ENCODE results near the gene ANKFN1. TPM values are rescaled to one million over a fixed set of nuclear protein-coding genes. Genes with fewer than 3 reads are reported as not detected.

Gene ANKFN1
- total and polyA plus RNA-seq, 7 donors: 0.12 to 0.55 (median 0.26) TPM; not detected in 3

DNA sequence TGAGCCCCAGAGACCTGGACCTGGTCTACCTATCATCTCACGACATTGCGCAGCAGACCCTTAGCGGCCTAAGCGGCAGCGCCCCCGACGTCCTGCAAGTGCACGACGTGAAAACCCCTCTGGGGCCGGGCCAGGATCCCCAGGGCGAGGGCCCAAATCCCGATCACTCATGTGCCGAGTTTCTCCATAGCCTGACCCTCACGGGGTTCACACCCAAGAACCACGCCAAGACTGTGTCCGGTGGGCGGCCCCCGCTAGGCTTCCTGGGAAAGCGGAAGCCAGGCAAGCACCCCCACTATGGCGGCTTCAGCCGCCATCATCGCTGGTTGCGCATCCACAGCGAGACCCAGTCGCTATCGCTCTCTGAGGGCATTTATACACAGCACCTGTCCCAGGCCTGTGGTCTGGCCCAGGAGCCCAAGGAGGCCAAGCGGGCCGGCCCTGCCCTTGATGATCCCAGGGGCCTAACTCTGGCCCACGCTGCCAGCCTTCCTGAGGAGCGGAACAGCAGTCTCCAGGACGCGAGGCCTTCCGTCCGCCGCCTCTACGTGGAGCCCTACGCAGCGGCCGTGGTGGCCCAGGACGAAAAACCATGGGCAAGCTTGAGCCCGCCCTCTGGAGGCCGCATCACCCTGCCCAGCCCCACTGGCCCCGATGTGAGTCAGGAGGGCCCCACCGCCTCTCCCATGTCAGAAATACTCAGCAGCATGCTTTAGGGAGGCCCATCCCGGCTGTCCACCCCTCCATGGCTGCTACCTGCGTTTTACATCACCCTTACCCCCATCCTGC, 357.5 kb downstream of the ANKFN1 start:
- Histone ChIP-seq H3K36me3 (no peaks in the 10 kb centered on the region), H3K4me3 (no peak overlapping the region), H3K27me3 (no peaks in the 10 kb centered on the region), H3K4me1 (no peaks in the 10 kb centered on the region), H3K9me3 (no peaks in the 10 kb centered on the region), H3K27ac (no peak overlapping the region)
- TF ChIP-seq EP300 (IDR thresholded peaks at IDR 0.05): no peak
- TF ChIP-seq, protein P1, sequence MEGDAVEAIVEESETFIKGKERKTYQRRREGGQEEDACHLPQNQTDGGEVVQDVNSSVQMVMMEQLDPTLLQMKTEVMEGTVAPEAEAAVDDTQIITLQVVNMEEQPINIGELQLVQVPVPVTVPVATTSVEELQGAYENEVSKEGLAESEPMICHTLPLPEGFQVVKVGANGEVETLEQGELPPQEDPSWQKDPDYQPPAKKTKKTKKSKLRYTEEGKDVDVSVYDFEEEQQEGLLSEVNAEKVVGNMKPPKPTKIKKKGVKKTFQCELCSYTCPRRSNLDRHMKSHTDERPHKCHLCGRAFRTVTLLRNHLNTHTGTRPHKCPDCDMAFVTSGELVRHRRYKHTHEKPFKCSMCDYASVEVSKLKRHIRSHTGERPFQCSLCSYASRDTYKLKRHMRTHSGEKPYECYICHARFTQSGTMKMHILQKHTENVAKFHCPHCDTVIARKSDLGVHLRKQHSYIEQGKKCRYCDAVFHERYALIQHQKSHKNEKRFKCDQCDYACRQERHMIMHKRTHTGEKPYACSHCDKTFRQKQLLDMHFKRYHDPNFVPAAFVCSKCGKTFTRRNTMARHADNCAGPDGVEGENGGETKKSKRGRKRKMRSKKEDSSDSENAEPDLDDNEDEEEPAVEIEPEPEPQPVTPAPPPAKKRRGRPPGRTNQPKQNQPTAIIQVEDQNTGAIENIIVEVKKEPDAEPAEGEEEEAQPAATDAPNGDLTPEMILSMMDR (IDR thresholded peaks at IDR 0.05): no peak
- TF ChIP-seq POLR2A (IDR thresholded peaks at IDR 0.05): no peak
- TF ChIP-seq POLR2AphosphoS5 (IDR thresholded peaks at IDR 0.05): no peak
- 95 to 96% methylated on average over 46 of the region's 46 CpGs for WGBS, 2 donors
- no peak for DNase-seq
- intact Hi-C loops (cut with DNase I): no loop called here

DNA sequence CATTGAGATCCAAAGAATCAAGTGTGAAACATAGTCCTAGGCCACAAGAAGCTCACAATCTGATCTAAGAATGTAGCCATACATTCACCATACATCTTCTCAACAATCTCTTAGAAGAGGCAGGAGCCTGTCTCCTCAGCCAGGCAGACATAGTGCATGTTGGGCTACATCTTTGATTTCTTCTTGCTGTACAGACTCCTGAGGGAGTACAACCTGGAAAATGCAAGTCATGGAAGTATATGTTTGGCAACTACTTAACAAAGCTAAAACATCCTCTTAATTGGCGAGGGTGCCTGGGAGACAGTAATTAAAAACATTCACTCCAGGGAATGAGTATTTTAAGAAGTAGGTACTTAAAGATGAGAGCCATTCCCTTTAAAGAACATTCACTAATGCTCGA, 361.0 kb downstream of the ANKFN1 start:
- Histone ChIP-seq H3K27ac (no peak overlapping the region), H3K9me3 (no peaks in the 10 kb centered on the region), H3K36me3 (no peaks in the 10 kb centered on the region), H3K27me3 (no peaks in the 10 kb centered on the region), H3K4me1 (no peaks in the 10 kb centered on the region), H3K4me3 (no peak overlapping the region)
- WGBS, 2 donors: 80 to 92% methylated on average over 2 of the region's 2 CpGs
- DNase-seq: no peak
- intact Hi-C loops (cut with DNase I): no loop called here
- TF ChIP-seq POLR2A (IDR thresholded peaks at IDR 0.05) (no peak), POLR2AphosphoS5 (IDR thresholded peaks at IDR 0.05) (no peak), EP300 (IDR thresholded peaks at IDR 0.05) (no peak)
- TF ChIP-seq, protein P1 (IDR thresholded peaks at IDR 0.05): no peak

DNA sequence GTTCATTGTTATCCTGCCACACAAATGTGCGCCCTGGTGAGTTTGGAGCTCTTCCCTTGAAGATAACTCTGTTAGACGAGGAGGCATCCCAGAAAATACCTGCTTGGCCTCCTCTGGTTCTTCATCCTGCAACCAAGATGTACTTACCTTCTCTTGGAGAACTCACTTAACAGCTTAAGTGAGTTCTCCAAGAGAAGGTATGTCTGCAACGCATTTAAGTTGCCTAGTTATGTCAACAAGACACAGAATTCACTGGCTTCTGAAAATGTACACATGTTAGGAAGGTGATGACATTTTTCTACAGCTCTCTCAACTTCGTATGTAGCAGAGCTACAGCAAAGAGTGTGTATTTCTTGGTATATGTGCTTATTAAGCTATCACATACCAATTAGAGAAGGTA, 361.6 kb downstream of the ANKFN1 start:
- TF ChIP-seq, protein P1 (IDR thresholded peaks at IDR 0.05): no peak
- no peak for TF ChIP-seq POLR2A (IDR thresholded peaks at IDR 0.05)
- TF ChIP-seq EP300 (IDR thresholded peaks at IDR 0.05): no peak
- TF ChIP-seq POLR2AphosphoS5 (IDR thresholded peaks at IDR 0.05): no peak
- H3K4me3 ChIP-seq: no peak overlapping the region
- H3K36me3 ChIP-seq: no peaks in the 10 kb centered on the region
- no peaks in the 10 kb centered on the region for H3K4me1 ChIP-seq
- no peak for DNase-seq
- WGBS, 2 donors: 57 to 75% methylated on average over 4 of the region's 4 CpGs
- H3K27me3 ChIP-seq: no peaks in the 10 kb centered on the region
- H3K9me3 ChIP-seq: no peaks in the 10 kb centered on the region
- intact Hi-C loops (cut with DNase I): no loop called here
- no peak overlapping the region for H3K27ac ChIP-seq

DNA sequence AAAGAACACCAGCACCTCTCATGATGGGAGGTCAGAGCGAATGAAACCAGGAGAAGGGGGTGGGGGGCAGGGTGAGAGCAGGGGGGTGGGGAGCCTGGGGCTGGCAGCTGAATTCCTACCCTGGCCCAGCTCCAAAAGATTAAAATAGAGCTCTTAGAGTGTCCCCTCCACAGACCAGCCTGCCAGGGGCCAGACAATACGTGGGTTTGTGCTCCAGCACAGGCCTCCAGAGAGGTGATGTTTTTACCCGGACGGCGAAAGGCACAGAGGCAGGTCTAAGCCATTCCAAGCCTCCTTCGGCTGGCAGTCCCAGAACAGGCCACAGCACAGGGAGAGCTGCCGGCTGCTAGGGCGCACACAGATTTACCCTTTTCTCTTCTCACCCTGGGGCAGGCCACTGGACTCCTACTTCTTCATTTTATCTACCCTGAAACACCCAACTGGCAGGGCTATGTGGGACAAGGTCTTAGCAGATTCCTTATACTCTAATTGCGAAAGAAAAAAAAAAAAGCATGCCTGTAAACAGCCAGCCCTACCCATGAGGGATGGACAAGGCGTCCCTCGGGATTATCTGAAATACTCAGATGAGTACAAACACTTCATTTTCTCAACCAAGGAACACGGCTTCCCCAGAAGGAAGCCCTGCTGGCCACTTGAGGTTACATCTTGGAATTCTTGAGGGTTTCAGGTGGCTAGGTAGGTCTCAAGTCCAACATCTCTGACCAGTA, 368.3 kb downstream of the ANKFN1 start:
- 80 to 87% methylated on average over 12 of the region's 12 CpGs for WGBS, 2 donors
- TF ChIP-seq POLR2AphosphoS5 (IDR thresholded peaks at IDR 0.05) (no peak), EP300 (IDR thresholded peaks at IDR 0.05) (no peak)
- intact Hi-C loops (cut with DNase I): no loop called here

DNA sequence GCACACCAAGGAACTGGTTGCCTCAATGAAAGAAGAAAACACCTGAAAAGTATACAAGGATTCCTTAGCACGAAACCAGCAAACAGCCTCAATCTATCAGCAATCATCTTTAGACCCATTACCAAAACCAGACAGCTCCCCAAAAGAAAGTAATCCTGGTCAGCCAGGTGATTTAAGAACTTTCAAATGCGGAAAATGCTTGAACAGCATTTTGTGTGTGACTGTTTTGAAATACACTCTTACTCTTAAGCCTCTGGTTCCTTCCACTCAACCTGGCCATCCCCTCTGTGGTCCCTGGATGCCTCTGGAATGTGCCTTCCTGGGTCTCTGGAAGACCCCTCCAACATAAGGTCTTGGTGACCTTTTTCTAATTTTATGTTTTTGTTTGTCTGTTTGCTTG, 369.8 kb downstream of the ANKFN1 start:
- Histone ChIP-seq H3K4me1 (no peaks in the 10 kb centered on the region), H3K4me3 (no peak overlapping the region), H3K9me3 (no peaks in the 10 kb centered on the region), H3K27ac (no peak overlapping the region), H3K36me3 (no peaks in the 10 kb centered on the region), H3K27me3 (no peaks in the 10 kb centered on the region)
- no peak for DNase-seq
- TF ChIP-seq EP300 (IDR thresholded peaks at IDR 0.05) (no peak), POLR2AphosphoS5 (IDR thresholded peaks at IDR 0.05) (no peak), POLR2A (IDR thresholded peaks at IDR 0.05) (no peak)
- TF ChIP-seq, protein P1 (IDR thresholded peaks at IDR 0.05): no peak
- 92 to 96% methylated on average over 2 of the region's 2 CpGs for WGBS, 2 donors
- intact Hi-C loops (cut with DNase I): no loop called here

More for the DNA sequence above, 368.3 kb downstream of the ANKFN1 start:
- Histone ChIP-seq H3K27ac (no peak overlapping the region), H3K36me3 (no peaks in the 10 kb centered on the region), H3K27me3 (no peaks in the 10 kb centered on the region), H3K4me3 (no peak overlapping the region), H3K9me3 (no peaks in the 10 kb centered on the region), H3K4me1 (no peaks in the 10 kb centered on the region)
- no peak for DNase-seq
